CD4-positive, CD25-positive, alpha-beta regulatory T cell (primary cell): Measurements from ENCODE around the gene TPM1. TPM values are rescaled to one million over a fixed set of nuclear protein-coding genes. Genes with fewer than 3 reads are reported as not detected.

Source experiments
- ATAC-seq, 2 donors: fragments of 150-1000 bp; cut with Tn5 transposase; one replicate each; pipeline ENCODE4 v1.10.0; 2021; ENCODE audit warnings: low read depth in 2 of 2, moderate number of reproducible peaks in 2 of 2, moderate library complexity in 1 of 2
- DNase-seq, 3 donors: peaks; one replicate each; pipeline versions ENCODE4 v3.0.0 to v3.0.0-alpha.2; 2012 to 2022; ENCODE audit warnings: mixed read lengths in 1 of 3
- H3K27ac ChIP-seq: one replicate; pipeline ENCODE4 v1.7.0; 2013; ENCODE audit warnings: mild to moderate bottlenecking, low read length; ENCODE audit not compliant: insufficient read depth, poor library complexity, severe bottlenecking
- H3K27me3 ChIP-seq: one replicate; pipeline ENCODE4 v1.7.0; 2013; ENCODE audit warnings: low read length; ENCODE audit not compliant: control insufficient read depth, insufficient read depth
- H3K36me3 ChIP-seq: one replicate; pipeline ENCODE4 v1.7.0; 2013; ENCODE audit warnings: mild to moderate bottlenecking, low read length, moderate library complexity; ENCODE audit not compliant: control insufficient read depth, insufficient read depth
- H3K4me1 ChIP-seq: 2 replicates; pipeline ENCODE4 v1.7.0; 2013; ENCODE audit warnings: mild to moderate bottlenecking, low read length; ENCODE audit not compliant: insufficient read depth, control insufficient read depth, poor library complexity, severe bottlenecking
- H3K4me3 ChIP-seq: one replicate; pipeline ENCODE4 v1.7.0; 2013; ENCODE audit warnings: low read depth, mild to moderate bottlenecking, low read length, moderate library complexity
- H3K9me3 ChIP-seq, 2 experiments: 1 replicate in 1 of 2; 2 replicates in 1 of 2; pipeline ENCODE4 v1.7.0; 2013; ENCODE audit warnings: low read length in 2 of 2, mild to moderate bottlenecking in 1 of 2, moderate library complexity in 1 of 2; ENCODE audit not compliant: control insufficient read depth in 2 of 2
- H3K27ac Mint-ChIP-seq, 3 donors: one replicate each; pipeline ENCODE4 v1.8.0; 2020 to 2022; ENCODE audit warnings: mild to moderate bottlenecking in 3 of 3, mixed read lengths in 3 of 3, moderate library complexity in 2 of 3
- H3K27me3 Mint-ChIP-seq: one replicate; pipeline ENCODE4 v1.8.0; 2022; ENCODE audit warnings: mild to moderate bottlenecking, mixed read lengths
- H3K36me3 Mint-ChIP-seq: one replicate; pipeline ENCODE4 v1.8.0; 2020; ENCODE audit warnings: mixed read lengths
- H3K4me1 Mint-ChIP-seq, 4 donors: one replicate each; pipeline ENCODE4 v1.8.0; 2020 to 2022; ENCODE audit warnings: mixed read lengths in 4 of 4, mild to moderate bottlenecking in 1 of 4
- H3K4me3 Mint-ChIP-seq, 4 donors: one replicate each; pipeline ENCODE4 v1.8.0; 2020 to 2022; ENCODE audit warnings: mild to moderate bottlenecking in 4 of 4, mixed read lengths in 4 of 4, moderate library complexity in 3 of 4
- H3K9me3 Mint-ChIP-seq, 7 donors: one replicate each; pipeline ENCODE4 v1.8.0; 2020 to 2022; ENCODE audit warnings: mixed read lengths in 7 of 7, mild to moderate bottlenecking in 3 of 7, moderate library complexity in 2 of 7
- polyA plus RNA-seq, 4 donors: library from polyadenylated mRNA; unstranded; fragments of 300-500 nt; fragmentation: Illumina TruSeq; gene quantifications; one replicate each; pipeline ENCODE4 v1.2.3, GENCODE V29; 2021
- total RNA-seq: library from RNA; stranded (reverse); gene quantifications from one replicate; pipeline ENCODE4 v1.2.3, GENCODE V29; 2022

The TPM1 gene
- total and polyA plus RNA-seq, 5 donors from 2014 or later, result 7.2 to 12.1 (median 11.0) TPM

DNA sequence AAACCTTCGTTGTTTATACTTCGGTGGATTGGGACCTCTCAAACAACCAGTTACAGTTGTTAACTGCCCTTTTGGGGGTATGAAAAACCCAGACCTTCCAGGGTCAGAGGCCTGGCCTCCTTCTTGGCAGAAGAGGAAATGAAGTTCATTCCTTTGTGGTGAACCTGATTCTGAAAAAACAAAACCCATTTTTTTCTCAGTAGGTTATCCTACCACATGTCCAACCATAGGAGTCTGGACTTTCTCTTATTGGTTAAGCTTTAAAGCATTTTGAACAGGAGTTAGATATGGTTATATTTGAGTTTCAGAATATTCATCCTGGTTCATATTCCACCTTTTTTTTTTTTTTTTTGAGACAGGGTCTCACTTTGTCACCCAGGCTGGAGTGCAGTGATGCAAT, 71.9 kb downstream of the TPM1 start:
- ATAC-seq, result no peak
- peaks cover 0 to 4% (median 3%) of the 10 kb centered on the region in 7 donors for H3K9me3 Mint-ChIP-seq
- H3K27ac Mint-ChIP-seq, result no peak overlapping the region
- no peaks in the 10 kb centered on the region for H3K4me1 Mint-ChIP-seq
- H3K4me3 Mint-ChIP-seq, result no peak overlapping the region
- Histone ChIP-seq H3K27me3 (no peaks in the 10 kb centered on the region), H3K4me1 (no peaks in the 10 kb centered on the region), H3K4me3 (no peak overlapping the region), H3K27ac (no peak overlapping the region), H3K9me3 (peaks cover 6 to 7% of the 10 kb centered on the region in 2 experiments), H3K36me3 (no peaks in the 10 kb centered on the region)
- H3K36me3 Mint-ChIP-seq, result peaks cover 2% of the 10 kb centered on the region
- H3K27me3 Mint-ChIP-seq, result peaks cover 10% of the 10 kb centered on the region
- no peak for DNase-seq

Other genes starting within 250 kb of the TPM1 start
- 8.5 TPM for gene LACTB, start 79.1 kb downstream of the TPM1 start, total RNA-seq
- 10 to 100 TPM in 2 of 4 donors, 1 to 10 TPM in 2; 7.5 to 11.8 (median 9.8) TPM for gene LACTB, start 79.1 kb downstream of the TPM1 start, polyA plus RNA-seq
- gene RPS27L, start 114.7 kb downstream of the TPM1 start, total RNA-seq, result 94.0 TPM
- 100 to 1,000 TPM; 264 to 422 (median 337) TPM for gene RPS27L, start 114.7 kb downstream of the TPM1 start, polyA plus RNA-seq
- gene RAB8B, start 146.9 kb downstream of the TPM1 start, total RNA-seq, result 114 TPM
- 10 to 100 TPM; 67.4 to 82.4 (median 74.4) TPM for gene RAB8B, start 146.9 kb downstream of the TPM1 start, polyA plus RNA-seq
- gene APH1B, start 234.9 kb downstream of the TPM1 start, total RNA-seq, result 19.0 TPM
- 10 to 100 TPM in 2 of 4 donors, 1 to 10 TPM in 2; 9.1 to 16.2 (median 11.6) TPM for gene APH1B, start 234.9 kb downstream of the TPM1 start, polyA plus RNA-seq